Measurements from ENCODE around the gene RASA3. TPM values are rescaled to one million over a fixed set of nuclear protein-coding genes. Genes with fewer than 3 reads are reported as not detected.

RASA3 gene
- total and polyA plus RNA-seq, 10 of the 15 experiments (the other 5 are each of a cell fraction or from before 2014, with no cell fraction given) = 0.79 to 33.9 (median 17.6) TPM

GRCh38 chr13:114002771-114003321, 129.6 kb downstream of the RASA3 start:
- in situ Hi-C loops (cut with MboI) = no loop called here
- no peak overlapping the region for H3K9ac ChIP-seq (ENCODE audit: control insufficient read depth, insufficient read depth, low read length)
- TF ChIP-seq ATF2 (IDR thresholded peaks at IDR 0.05; ENCODE audit: low read length) (no peak), SP1 (IDR thresholded peaks at IDR 0.05; ENCODE audit: low read depth, low read length) (no peak), ZZZ3 (IDR thresholded peaks at IDR 0.05; ENCODE audit: control insufficient read depth, insufficient read length, low read depth) (no peak), SMC3 (IDR thresholded peaks at IDR 0.05; ENCODE audit: borderline replicate concordance, low read length) (no peak), TCF3 (IDR thresholded peaks at IDR 0.05; ENCODE audit: borderline replicate concordance, insufficient read depth, low read depth, low read length) (no peak), ZBTB33 (IDR thresholded peaks at IDR 0.05) (no peak), HDAC6 (IDR thresholded peaks at IDR 0.05; ENCODE audit: unreplicated experiment) (no peak), NR2F1 (conservative IDR thresholded peaks at IDR 0.05) (no peak), JUNB (IDR thresholded peaks at IDR 0.05) (no peak), POLR2AphosphoS2 (IDR thresholded peaks at IDR 0.05; ENCODE audit: low read depth, low read length) (no peak)

More at GRCh38 chr13:114002771-114003321, 129.6 kb downstream of the RASA3 start:
- H3K4me1 ChIP-seq (ENCODE audit: control insufficient read depth, insufficient read depth, low read length) = no peaks in the 10 kb centered on the region
- RAD21 ChIA-PET (ENCODE audit: unreplicated experiment) = no interaction called here
- H3K79me2 ChIP-seq (ENCODE audit: control insufficient read depth, insufficient read depth, low read length) = no peaks in the 10 kb centered on the region
- no peak overlapping the region for H2AFZ ChIP-seq (ENCODE audit: control insufficient read depth, low read depth, low read length)
- FAIRE-seq = no peak
- no peak overlapping the region for H3K27ac ChIP-seq (ENCODE audit: control insufficient read depth, insufficient read depth)
- DNase-seq (ENCODE audit: low read depth, low spot score) = no peak
- no peak overlapping the region for H3K4me2 ChIP-seq (ENCODE audit: control insufficient read depth, insufficient read depth)
- WGBS (ENCODE audit: insufficient coverage, insufficient replicate concordance, low lambda C conversion rate, missing lambda C conversion rate) = 90% methylated on average over 24 of the region's 24 CpGs
- no peak; the same call in 2 of the 3 replicates for ATAC-seq
- SMC1A ChIA-PET (ENCODE audit: uncharacterized antibody, unreplicated experiment) = no interaction called here
- no peaks in the 10 kb centered on the region; a peak in 1 of 4 replicates for H3K36me3 ChIP-seq (ENCODE audit: control insufficient read depth in 2 of 2, insufficient read depth in 2 of 2, low read length in 1 of 2)
- no peaks in the 10 kb centered on the region for H4K20me1 ChIP-seq (ENCODE audit: control insufficient read depth, insufficient read depth)
- intact Hi-C loops (cut with micrococcal nuclease; ENCODE audit: unreplicated experiment) = no loop called here
- POLR2A ChIA-PET = no interaction called here
- CTCF ChIA-PET = no interaction called here
- BruUV-seq (replicated peaks) = no TSS peak
- H3K9me3 ChIP-seq (replicated peaks; ENCODE audit: control insufficient read depth, insufficient read depth, low read length) = no peaks in the 10 kb centered on the region
- no peak overlapping the region for H3K4me3 ChIP-seq
- no peaks in the 10 kb centered on the region for H3K27me3 ChIP-seq (replicated peaks in 1 of 2; ENCODE audit: control insufficient read depth in 2 of 2, insufficient read depth in 2 of 2, low read length in 1 of 2)

Data from GM12878 (cell line).